Right lobe of liver (tissue), 6 donors: Measurements from ENCODE around the gene GABRG3. TPM values are rescaled to one million over a fixed set of nuclear protein-coding genes. Genes with fewer than 3 reads are reported as not detected.
"Not testable (repeated sequence)": the region's sequence is repeated elsewhere in the genome, so short reads cannot be mapped to it uniquely, and the experiment has no call there.

Source experiments
- ATAC-seq, 4 donors: fragments of 200-7000 bp; cut with Tn5 transposase; one replicate each; pipeline ENCODE4 v1.9.1; 2020; ENCODE audit warnings: mild to moderate bottlenecking in 4 of 4, moderate library complexity in 4 of 4
- DNase-seq, 3 donors: peaks; one replicate each; pipeline ENCODE4 v3.0.0-alpha.2; 2020
- H3K27ac ChIP-seq, 3 donors: fragments of 200-600 bp; one replicate each; pipeline ENCODE4 v1.8.0; 2022
- H3K27me3 ChIP-seq, 2 donors: fragments of 200-600 bp; one replicate each; pipeline ENCODE4 v1.8.0; 2022
- H3K36me3 ChIP-seq, 4 donors: fragments of 200-600 bp; sonication (generic) in 1 of 4; one replicate each; pipeline versions ENCODE4 v1.5.1 to v1.8.0; 2017 to 2022; ENCODE audit warnings: control low read depth in 1 of 4
- H3K4me1 ChIP-seq, 4 donors: fragments of 200-600 bp; sonication (generic) in 1 of 4; one replicate each; pipeline versions ENCODE4 v1.5.1 to v1.8.0; 2017 to 2022; ENCODE audit warnings: control low read depth in 1 of 4
- H3K4me3 ChIP-seq, 3 donors: fragments of 200-600 bp; one replicate each; pipeline ENCODE4 v1.8.0; 2022
- H3K9me3 ChIP-seq, 4 donors: fragments of 200-600 bp; sonication (generic) in 1 of 4; one replicate each; pipeline versions ENCODE4 v1.5.1 to v1.8.0; 2017 to 2022; ENCODE audit warnings: control low read depth in 1 of 4
- CTCF ChIP-seq, 4 donors: fragments of 200-600 bp in 3 of 4; fragments of 450-650 bp in 1 of 4; IDR thresholded peaks; one replicate each; pipeline versions ENCODE4 v1.5.1 to v1.8.0; 2016 to 2022; ENCODE audit warnings: antibody characterized with exemption in 4 of 4, mild to moderate bottlenecking in 2 of 4
- POLR2A ChIP-seq: fragments of 450-650 bp; IDR thresholded peaks from one replicate; pipeline ENCODE4 v1.6.1; 2017; ENCODE audit warnings: antibody characterized with exemption, mild to moderate bottlenecking
- WGBS: methylation state at CpG from one replicate; pipeline ENCODE4 v1.1.6; 2018; ENCODE audit warnings: low coverage, low lambda C conversion rate; ENCODE audit not compliant: insufficient coverage; ENCODE audit errors: missing lambda C conversion rate; 5-methylcytosine and 5-hydroxymethylcytosine counted together
- intact Hi-C, 2 donors: fragments of 100-400 bp; cut with DNase I; formaldehyde crosslinking; loops; one replicate each; pipeline versions ENCODE4 v1.11.2 to v1.14.1; 2022
- total RNA-seq, 6 experiments: library from RNA; depleted of rRNA in 2 of 6; stranded (reverse); fragments of >200 nt in 2 of 6; fragmentation: NEBNext Ultra II Directional in 3 of 6; extraction: Animal tissue kit (Norgen Biotek cat#: 25700) in 3 of 6; gene quantifications; one replicate each; pipeline versions ENCODE4 v1.1.0 to v1.2.4, GENCODE V29; 2016 to 2023
- donor health status: DM: no; HTN: yes; CAD: no.
- donor health status: DM: no; HTN: no; CAD: no.
- donor health status: DM: no; HTN: no; CAD: no.
- donor health status: DM: no; HTN: yes; CAD: no.
- donor health status: DM: no; HTN: yes; CAD: no.

Gene GABRG3
- total RNA-seq, 6 experiments from 2014 or later, result 0.18 TPM; not detected in 5

DNA sequence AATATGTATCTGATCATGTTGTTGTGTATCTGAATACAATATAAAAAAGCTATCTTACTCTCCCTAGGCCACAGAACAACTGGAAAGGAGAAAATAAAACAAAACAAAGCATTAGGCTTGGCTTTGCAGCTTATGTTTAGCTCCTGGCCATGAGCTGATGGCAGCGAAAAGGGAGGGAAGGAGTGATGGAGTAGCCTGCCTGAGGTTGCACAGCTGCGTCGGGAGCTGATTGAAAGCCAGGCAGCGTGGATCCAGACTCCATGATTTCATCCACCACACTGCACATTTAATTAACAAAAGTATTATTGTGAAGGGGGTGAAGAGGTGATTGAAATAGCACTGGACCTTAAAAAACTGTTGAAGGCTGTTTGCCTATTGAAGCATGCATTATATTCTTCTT, 212.2 kb downstream of the GABRG3 start:
- H3K9me3 ChIP-seq, result no peaks in the 10 kb centered on the region
- H3K4me3 ChIP-seq, result no peak overlapping the region
- no peaks in the 10 kb centered on the region for H3K36me3 ChIP-seq
- no peaks in the 10 kb centered on the region for H3K27me3 ChIP-seq
- ATAC-seq (no peak), DNase-seq (no peak)
- no peaks in the 10 kb centered on the region for H3K4me1 ChIP-seq
- WGBS, result 65% methylated on average over 4 of the region's 4 CpGs
- TF ChIP-seq CTCF (IDR thresholded peaks at IDR 0.05) (no peak), POLR2A (no peak)
- no peak overlapping the region for H3K27ac ChIP-seq
- intact Hi-C loops, result no loop called here

GRCh38 chr15:27191515-27191914, 220.5 kb downstream of the GABRG3 start:
- DNase-seq, H3K27me3 ChIP-seq, ATAC-seq, H3K36me3 ChIP-seq, H3K9me3 ChIP-seq, H3K4me3 ChIP-seq, H3K27ac ChIP-seq, H3K4me1 ChIP-seq, intact Hi-C loops: not testable (repeated sequence)
- 44% methylated on average over 4 of the region's 4 CpGs for WGBS

GRCh38 chr15:27196691-27197090, 225.7 kb downstream of the GABRG3 start:
- Histone ChIP-seq H3K36me3 (no peaks in the 10 kb centered on the region), H3K9me3 (no peaks in the 10 kb centered on the region), H3K4me1 (no peaks in the 10 kb centered on the region), H3K27ac (no peak overlapping the region), H3K27me3 (no peaks in the 10 kb centered on the region), H3K4me3 (no peak overlapping the region)
- intact Hi-C loops, result no loop called here
- WGBS, result 53% methylated on average over 6 of the region's 6 CpGs
- TF ChIP-seq POLR2A, result no peak
- TF ChIP-seq CTCF (IDR thresholded peaks at IDR 0.05), result no peak
- DNase-seq, result no peak
- no peak for ATAC-seq

DNA sequence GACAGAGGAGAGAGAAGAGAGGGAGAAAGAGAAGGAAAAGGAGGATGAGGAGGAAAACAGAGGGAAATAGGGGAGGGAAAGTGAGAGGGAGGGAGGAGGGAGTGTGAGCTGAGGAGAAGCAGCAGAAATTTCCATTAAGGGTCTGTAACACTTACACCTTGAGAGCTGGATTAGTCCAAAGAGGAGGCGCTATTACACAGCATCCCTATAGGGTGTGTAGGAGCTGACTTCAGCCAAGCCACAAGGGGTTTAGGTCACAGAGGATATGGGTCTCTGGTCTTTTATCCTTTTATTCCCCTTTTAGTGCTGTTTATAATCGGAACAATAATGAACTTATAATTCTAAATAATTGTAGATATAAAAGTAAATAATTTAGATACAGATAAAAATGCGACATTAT, 230.4 kb downstream of the GABRG3 start:
- ATAC-seq (no peak), DNase-seq (no peak)
- TF ChIP-seq POLR2A (no peak), CTCF (IDR thresholded peaks at IDR 0.05) (no peak)
- no peaks in the 10 kb centered on the region for H3K4me1 ChIP-seq
- no peak overlapping the region for H3K27ac ChIP-seq
- intact Hi-C loops, result no loop called here
- no peaks in the 10 kb centered on the region for H3K27me3 ChIP-seq
- 47% methylated on average over 3 of the region's 3 CpGs for WGBS
- no peaks in the 10 kb centered on the region for H3K36me3 ChIP-seq
- H3K9me3 ChIP-seq, result no peaks in the 10 kb centered on the region
- no peak overlapping the region for H3K4me3 ChIP-seq

GRCh38 chr15:27210176-27210575, 239.2 kb downstream of the GABRG3 start:
- no peaks in the 10 kb centered on the region for H3K4me1 ChIP-seq
- DNase-seq, result no peak
- no peaks in the 10 kb centered on the region for H3K36me3 ChIP-seq
- no peak overlapping the region for H3K27ac ChIP-seq
- 58% methylated on average over 10 of the region's 10 CpGs for WGBS
- no peak for ATAC-seq
- H3K4me3 ChIP-seq, result no peak overlapping the region
- intact Hi-C loops, result no loop called here
- TF ChIP-seq POLR2A (no peak), CTCF (IDR thresholded peaks at IDR 0.05) (no peak)
- no peaks in the 10 kb centered on the region for H3K9me3 ChIP-seq
- H3K27me3 ChIP-seq, result no peaks in the 10 kb centered on the region
